NCI-H187 treated with DMSO at 0.1 percent for 48 hours (cell line): ENCODE results near the gene TLNRD1.

Experiments
- DNase-seq: peaks from one replicate; lab custom pipeline; 2025; lab: John Stamatoyannopoulos, UW

Gene TLNRD1

DNA sequence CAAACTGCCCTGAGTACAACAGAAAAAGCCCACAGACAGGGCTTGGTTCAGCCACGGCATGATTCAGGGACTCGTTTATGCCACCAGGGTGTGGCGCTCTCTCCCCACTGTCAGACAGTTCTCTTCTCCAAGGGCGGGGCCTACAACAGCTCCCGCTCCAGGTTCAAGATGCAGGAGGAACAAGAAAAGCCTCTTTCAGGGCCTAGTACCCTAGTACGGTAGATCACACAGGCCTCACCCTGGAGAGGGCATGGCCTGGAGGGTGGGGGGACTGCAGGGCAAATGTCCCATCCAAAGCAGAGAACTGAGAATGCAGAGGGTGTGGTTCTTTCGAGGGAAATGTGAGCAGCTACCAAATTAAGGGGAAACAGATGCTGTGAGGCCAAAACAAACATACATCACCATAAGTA, 23.1 kb upstream of the TLNRD1 start:
- no peak for DNase-seq

DNA sequence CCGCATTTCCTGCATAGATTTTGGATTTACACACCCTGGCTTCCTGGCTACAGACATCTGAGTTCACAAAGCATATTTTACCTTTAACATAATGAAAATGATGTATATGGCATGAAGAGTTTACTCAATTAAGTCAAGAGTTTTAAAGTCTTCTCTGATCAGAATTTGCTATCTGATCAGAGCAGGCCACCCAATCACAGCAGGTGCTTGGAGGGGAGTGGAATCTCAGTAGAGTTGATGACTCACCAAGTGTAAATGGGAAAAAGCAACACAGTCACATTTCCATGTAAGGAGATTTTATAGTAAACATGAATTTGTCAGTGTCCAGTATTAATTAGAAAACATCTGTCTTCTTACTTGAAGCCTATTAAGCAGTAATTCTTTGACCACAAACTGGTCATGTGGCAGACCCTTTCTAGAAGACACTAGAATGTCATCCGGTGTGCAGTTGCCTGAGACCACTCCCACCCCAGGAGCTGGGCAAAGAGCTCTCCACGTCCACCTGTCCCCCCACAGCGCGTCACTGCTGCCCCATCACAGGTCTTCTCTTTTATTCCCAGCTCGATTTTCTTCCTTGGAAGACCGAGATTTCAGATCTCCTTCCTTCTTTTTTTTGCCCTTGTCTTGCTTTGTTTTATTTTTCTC, 21.9 kb upstream of the TLNRD1 start:
- DNase-seq = no peak

DNA sequence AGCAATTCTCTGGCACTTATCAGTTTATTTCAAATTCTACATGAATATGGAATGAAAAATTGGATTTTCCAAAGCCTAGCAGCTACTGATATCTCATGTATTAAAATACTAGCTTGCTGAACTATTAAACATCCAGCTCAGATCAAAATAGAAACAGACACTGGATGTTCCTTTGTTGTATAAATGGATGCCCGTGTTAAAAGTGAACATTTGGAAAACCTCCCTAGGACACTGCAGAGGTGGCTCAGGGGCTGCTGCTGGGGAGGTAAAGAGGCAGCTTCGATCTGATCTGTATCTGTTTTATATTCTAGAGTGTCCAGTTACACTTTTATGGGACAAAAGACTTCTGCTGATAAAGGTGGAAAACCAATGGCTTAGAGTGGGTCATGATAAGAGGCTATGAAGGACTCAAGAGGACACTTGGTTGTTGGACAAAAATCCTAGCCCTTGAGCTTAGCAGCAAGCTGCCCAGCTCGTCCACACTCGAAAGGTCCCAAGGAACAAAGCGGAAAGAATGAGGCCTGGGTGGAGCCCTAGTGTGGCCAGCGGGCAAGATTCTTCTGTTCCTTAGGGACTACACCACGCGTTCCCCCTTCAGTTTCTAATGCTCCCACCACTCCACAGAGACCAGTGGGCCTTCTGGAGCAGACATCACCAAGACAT, 21.1 kb upstream of the TLNRD1 start:
- DNase-seq = no peak

DNA sequence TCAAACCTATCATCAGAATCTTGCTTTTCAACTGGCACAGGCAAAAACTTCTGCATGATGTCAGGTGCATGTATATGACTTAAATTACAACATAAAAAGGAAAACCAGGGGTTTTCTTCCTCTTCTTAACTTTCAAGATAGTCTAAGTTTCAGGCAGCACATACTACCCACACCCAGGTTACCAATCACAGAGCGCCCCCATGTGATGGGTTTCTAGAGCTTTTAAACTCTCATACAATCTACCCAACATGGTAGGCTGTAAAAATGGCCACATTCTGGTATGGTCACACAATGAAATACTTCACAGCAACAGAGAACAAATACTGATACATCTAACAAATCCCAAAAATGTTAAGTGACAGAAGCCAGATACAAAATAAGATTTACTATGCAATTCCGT, 18.5 kb upstream of the TLNRD1 start:
- no peak for DNase-seq

DNA sequence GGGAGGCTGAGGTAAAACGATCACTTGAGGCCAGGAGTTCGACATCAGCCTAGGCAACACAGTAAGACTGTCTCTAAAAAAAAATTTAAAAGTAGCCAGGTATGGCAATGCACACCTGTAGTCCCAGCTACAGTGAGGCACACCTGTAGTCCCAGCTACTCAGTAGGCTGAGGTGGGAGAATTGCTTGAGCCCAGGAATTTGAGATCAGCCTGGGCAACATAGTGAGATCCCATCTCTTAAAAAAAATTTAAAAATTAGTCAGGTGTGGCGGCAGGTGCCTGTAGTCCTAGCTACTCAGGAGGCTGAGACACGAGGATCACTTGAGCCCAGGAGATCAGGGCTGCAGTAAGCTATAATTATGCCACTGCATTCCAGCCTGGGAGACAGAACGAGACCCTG, 17.9 kb upstream of the TLNRD1 start:
- DNase-seq = no peak

DNA sequence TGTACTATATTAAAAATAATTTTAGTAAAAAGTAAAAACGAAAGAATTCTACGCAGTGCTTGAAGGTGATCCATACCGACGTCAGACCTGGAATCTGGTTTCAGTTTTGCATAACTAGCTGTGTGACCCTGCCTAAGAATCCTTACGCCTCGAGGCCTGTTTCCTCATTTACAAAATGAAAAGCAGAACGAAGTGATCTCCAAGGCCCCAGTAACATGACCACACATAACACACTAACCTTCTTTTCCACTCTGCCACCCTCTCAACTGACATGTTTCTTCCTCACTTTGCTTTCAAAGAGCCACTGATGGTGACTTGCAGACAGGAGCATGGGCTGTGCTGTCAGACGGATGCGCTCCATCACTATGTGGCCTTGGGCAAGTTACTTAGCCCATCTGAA, 15.9 kb upstream of the TLNRD1 start:
- DNase-seq = no peak

DNA sequence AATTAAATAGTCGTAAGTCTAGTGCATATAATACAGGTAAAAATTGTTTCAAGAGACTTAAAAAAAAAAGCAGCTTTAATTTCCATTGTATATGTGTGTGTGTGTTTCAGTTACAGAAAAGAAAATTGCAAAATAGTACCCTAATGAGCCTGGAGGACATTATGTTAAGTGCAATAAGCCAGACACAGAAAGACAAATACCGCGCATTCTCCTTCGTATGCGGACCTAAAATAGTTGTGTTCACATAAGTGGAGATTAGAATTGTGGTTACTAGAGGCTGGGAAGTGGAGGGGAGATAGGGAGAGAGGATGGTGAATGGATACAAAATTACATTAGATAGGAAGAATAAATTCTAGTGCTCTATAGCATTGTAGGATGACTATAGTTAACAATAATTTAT, 14.7 kb upstream of the TLNRD1 start:
- DNase-seq = no peak

DNA sequence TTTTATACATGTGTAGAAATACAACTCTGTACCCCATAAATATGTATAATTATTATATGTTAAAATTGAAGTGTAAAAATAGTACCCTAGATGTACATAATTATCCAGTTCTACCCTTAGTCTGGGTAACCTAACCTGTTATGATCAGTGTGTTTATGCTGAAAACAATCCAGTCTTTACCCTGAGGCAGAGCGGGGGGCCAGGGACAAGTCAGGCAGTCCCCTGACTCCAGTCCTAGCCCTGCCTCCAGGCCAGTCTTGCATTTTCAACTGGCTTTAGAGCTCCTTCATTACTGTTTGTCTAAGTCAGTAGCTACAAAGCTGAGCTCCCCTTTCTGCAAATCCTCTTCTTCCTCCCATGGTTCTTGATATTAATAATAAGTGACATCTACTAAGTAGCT, 14.2 kb upstream of the TLNRD1 start:
- no peak for DNase-seq

DNA sequence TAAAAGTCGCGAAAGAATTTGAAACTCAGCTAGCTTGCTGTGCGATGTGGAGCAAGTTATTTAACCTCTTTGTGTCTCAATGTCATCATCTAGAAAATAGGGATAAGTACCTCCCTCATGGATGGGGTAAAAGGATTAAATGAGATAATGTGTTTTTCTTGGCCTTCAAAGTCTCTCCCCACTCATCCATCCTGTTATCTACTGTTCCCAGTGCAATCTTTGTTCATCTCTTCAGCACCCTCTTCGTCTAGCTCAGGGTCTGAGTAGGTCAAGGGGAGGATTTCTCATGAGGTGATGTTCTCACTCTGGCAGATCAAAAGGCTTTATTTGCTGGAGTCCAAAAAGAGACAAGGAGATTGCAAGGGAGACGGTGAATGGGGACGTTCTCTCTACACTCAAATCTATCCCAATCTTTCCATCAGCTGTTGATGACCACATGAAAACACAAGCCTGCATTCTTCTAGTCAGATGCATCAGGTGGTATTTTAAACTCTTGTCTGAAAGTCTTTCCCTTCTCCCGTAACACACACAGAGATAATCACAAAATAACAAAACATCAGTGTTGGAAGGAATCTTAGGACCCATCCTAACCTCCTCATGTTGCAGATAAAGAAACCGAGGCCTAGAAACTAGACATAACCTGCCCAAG, 12.5 kb upstream of the TLNRD1 start:
- DNase-seq = no peak

DNA sequence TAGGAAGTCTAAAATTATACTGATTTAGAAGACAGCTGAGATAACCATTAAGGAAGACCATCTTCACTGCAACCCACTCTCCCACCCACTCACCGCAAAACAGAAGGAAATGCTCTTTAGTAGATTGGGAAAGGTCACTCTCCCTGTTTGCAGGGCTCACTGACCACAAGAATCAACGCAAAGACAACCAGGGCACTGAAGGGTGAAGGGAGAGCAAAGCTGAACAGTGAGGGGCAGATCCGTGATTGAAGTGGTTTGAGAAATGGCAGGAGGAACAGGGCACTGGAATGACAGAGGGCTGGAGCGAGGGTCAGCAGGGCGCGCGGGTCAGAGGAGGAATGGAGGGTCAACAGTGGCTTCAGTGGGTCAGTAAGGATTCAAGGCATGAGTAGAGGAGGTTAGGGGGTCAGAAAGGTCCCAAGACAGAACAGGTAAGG, 11.6 kb upstream of the TLNRD1 start:
- DNase-seq = no peak

DNA sequence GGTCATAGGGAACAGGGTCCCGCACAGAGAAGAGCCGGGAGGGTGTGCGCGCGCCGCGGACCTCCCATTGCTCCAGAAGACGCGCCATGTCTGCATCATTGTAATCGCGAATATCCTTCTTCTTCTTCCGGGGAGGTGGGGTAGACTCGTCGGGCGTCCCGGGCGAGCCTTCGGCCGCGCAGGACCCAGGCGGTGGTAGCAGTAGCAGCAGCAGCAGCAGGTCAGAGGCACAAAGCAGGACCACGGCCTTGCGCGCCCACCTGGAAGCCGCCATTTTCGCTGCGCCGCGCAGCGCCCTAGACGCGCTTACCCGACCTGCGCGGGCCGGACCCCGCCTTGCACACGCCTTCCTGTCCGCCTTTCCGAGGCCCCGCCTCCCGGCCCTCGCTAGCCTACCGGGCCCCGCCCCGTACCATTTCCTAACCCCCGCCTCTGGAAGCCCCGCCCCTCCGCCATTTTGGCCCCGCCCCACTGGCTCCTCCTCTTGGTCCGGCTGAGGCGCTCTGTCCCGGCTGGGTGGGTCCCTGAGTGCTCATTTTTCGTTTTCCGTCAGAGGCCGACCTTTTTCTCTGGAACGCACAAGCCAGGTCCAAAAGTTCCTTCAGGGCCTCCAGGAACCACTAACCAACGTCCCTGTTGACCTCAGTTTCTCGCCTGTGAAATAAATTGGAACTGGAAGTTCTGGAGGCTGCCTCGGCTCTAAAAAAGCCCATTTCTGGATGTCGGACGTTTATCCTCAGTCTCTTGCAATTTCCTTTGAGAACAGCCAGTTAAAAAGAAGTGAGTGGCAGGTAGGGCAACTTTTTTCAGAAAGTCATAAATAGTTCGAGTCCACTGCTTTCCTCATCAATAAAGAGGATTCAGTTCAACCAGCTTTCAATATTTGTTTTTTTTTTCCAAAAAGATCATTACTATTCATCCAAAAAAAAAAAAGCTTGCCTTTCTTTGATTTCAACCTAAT, 10.9 kb upstream of the TLNRD1 start, which contains the start of gene MESD:
TSS of gene MESD (minus strand) at position 302 of the 961 bp plus-strand sequence. CDS start at position 274, 28 bp downstream.
- peak; percentile 20 for DNase-seq

DNA sequence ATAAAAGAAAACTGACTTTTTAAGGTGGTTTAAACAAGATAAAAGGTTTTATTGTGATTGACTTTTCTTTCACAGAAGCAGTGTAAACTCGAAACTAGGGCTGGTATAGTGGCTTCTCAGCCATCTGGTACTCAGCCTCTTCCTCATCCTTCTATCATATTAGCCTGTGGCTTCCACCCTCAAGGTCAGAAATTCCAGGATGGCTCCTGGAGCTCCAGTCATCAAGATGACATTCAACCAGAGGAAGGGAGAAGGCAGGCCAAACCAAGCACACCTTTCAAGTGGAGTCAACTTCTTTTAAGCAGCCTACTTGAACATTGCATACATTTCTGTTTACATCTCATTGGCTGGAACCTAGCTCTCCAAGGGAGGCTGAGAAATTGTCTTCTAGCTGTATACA, 9.8 kb upstream of the TLNRD1 start:
- no peak for DNase-seq

DNA sequence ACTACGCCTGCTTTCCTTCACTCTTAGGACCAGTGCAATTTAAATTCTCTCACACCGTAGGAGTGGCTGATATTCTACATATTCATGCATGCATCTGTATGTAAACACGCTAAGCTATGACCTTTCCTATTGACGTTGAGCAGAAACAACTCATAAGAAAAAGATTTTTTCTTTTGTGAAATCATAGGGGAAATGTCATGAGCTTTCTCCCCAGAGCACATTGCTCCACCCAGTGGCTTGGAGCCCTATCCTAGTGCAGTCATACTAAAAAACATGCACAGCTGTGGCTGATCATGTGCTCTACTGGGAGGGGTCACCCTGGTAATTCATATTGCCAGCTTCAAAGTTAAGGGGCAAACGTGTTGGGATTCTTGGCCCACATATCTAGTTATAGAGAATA, 9.3 kb upstream of the TLNRD1 start:
- no peak for DNase-seq

DNA sequence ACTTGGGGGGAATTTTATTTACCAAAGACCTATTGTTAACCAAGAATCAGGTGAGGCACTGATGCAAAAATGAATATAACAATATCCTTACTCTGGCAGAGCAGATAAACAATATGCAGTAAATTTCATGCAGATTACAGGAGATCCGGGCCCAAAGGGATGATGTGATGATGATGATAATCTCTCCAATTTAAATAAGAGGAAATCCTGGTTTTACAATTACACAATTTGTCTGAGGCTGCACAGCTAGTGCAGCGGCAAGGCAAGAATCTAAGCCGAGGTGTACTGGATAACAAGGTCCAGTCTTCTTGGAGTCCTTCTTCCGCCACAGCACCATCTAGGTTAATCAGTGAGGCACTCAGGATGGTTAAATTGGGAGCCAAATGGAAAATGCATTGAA, 8.7 kb upstream of the TLNRD1 start:
- DNase-seq = no peak

DNA sequence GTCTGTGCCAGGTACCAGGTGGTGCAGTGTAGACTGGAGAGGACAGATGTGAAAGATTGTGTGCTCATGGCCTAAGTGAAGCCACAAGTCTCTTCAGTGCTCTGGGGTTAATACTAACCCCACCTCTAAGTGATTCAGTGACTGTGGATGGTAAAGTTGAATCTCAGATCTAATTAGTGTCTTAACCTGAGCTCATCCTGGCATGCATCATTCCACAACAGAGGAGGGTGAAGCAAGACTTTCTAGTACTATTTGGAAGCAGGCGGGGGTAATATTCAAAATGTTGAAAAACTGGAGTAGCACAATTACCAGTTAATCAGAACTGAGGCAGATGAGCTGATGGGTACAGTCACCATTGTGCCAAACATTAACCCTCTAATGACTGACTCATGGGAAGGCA, 8.3 kb upstream of the TLNRD1 start:
- no peak for DNase-seq

DNA sequence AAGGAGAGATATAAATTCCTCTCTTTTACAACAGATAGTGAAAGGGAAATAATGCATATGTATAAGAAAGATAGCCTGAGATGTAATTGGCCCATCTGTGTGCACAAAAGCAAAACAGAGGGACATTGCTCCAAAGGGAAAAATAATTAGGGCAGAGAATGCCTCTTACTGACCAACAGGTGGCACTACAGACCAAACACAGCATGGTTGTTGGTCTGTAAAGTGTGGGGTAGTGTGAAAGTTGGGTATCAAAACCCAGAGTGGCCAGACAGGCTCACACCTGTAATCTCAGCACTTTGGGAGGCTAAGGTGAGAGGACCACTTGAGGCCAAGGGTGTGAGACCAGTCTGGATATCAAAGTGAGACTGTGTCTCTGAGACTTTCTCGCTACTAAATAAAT, 4.5 kb upstream of the TLNRD1 start:
- no peak for DNase-seq

DNA sequence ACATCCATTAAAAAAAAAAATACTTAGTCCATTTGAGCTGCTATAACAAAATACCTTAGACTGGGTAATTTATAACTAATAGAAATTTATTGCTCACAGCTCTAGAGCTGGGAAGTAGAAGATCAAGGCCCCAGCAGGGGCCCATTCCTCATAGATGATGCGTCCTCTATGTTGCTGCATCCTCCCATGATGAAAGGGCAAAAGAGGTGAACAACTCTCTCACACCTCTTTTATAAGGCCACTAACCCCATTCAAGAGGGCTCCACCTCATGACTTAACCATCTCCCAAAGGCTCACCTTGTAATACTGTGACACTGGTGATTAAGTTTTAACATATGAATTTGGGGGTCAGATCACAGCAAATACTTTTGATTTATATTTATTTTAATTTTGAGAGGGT, 3.0 kb upstream of the TLNRD1 start:
- no peak for DNase-seq

DNA sequence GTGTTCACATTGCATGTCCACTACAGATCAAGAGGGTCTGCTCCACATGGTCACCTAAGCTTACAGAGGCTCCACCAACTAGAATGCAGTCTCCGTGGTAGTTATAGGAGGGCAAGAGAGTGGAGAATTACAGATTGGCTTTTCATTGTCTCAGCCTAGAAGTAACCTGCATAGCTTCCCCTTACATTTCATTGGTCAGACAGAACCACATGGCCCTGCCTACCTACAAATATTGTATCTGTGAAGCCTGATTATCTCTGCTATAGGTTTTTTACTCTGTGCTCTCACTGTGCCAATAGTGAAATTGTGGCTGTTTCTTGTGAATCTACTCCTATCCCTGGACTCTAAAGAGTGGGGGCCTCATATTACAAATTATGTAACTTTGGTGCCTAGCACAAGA, 2.5 kb upstream of the TLNRD1 start:
- no peak for DNase-seq

DNA sequence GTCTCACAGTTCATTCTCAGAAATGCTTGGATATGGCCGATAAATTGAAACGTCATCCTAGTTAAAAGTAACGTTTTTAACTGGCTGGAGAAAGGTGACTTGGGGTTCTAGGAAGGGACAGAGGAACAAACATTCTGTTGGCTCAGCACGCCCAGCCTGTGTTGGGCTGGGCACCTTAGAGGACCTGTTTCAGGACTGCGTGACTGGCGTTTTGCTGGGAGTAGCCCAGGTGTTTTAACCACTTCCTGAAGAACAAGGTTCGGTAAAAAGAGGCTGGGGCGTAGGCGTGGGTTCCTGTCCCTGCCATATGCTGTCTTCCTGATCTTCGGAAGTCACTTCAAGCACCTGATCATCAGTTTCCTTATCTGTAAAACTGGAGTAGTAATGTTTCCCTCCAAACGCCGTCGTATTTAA, 1.1 kb upstream of the TLNRD1 start:
- no peak for DNase-seq

DNA sequence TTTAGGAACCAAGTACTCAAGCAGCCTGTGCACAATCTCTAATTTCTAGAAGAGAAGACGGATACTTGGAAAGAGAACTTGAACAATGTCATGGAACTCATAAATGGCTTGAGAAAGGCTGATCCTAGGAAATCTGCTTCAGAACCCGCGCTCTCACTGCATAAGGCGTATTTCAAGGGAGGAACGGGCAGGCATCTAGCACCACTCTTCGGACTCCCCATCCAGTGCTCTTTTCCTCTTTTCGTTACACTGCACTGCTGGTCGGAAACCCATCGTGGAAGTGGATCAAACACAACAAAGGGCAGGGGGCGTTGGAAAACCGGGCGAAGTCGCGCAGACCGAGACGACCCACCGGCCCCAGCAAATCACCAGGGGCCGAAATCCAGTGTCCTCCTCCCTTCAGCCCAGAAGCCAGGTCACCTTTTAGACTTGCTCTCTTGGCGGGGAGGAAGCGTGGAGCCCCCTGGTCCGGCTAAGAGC, 539 bp upstream of the TLNRD1 start:
- no peak for DNase-seq

DNA sequence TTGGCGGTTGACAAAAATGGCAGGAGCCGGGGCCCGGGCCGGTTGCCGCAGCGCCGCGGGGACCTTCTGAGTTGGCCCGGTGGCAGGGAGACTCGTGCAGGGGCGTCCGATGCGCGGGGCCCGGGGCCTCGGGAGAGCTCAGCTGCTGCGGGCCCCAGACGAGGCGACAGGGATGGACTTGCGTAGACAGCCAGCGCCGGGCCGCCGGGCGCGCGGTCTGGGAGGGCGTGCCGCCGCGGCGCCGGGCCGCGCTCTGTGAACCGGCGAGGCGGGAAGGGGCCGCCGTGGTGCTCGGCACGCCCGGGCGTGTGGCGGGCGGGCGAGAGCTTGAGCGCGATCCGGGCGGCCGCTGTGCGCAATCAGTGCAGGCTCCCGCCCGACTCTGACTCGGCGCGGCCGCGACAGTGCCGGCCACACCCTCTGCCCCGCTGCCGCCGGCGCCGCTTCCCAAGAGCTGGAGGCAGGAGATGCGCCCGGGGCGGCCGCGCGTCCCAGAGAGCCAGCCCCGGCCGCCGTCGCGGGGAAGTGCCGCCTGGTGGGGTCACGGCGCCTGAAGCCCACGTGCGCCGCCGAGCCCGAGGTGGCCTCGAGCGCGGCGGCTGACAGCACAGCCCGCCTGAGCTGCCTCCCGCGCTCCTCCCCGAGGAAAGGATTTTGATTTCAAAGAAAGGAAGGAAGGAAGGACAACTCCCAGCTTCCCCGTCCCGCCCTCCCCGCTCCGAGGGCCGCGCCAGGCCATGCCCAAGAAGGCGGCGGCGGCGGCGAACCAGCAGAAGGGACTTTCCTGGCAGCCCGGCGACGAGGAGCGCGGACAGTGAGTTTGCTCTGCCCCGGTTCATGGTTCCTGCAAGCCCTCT, 657 bp downstream of the TLNRD1 start:
- DNase-seq = no peak
